Bronchial epithelial cell (primary cell): ENCODE results near the gene TENT5D. TPM values are rescaled to one million over a fixed set of nuclear protein-coding genes. Genes with fewer than 3 reads are reported as not detected.

ENCODE experiments used
- DNase-seq: peaks from one replicate; pipeline ENCODE4 v3.0.0-alpha.2; 2010; ENCODE audit warnings: low read depth
- FAIRE-seq: peaks from 2 replicates; lab custom pipeline; 2011; peaks lifted over from hg19 to GRCh38; lab: Jason Lieb, UNC
- H3K27me3 ChIP-seq: 2 replicates; pipeline ENCODE4 v1.5.1; 2011; ENCODE audit warnings: low read length; ENCODE audit not compliant: control insufficient read depth, insufficient read depth
- H3K36me3 ChIP-seq: 2 replicates; pipeline ENCODE4 v1.5.1; 2011; ENCODE audit warnings: low read length; ENCODE audit not compliant: control insufficient read depth, insufficient read depth
- H3K4me3 ChIP-seq: 2 replicates; pipeline ENCODE4 v1.5.1; 2011; ENCODE audit warnings: mild to moderate bottlenecking, low read depth, low read length, control low read depth
- total RNA-seq: library from RNA; depleted of rRNA; stranded (reverse); fragments of >200 nt; gene quantifications from 2 replicates; pipeline ENCODE4 v1.2.1, GENCODE V29; 2014
- TF ChIP-seq, protein P1 (sequence below): IDR thresholded peaks from 2 replicates; pipeline ENCODE4 v1.5.1; 2011; ENCODE audit warnings: mild to moderate bottlenecking, moderate library complexity, low read length, control low read depth, inconsistent platforms; ENCODE audit not compliant: insufficient read depth, severe bottlenecking

TENT5D gene
- total RNA-seq, 1 donor from 2014 or later: not detected

DNA sequence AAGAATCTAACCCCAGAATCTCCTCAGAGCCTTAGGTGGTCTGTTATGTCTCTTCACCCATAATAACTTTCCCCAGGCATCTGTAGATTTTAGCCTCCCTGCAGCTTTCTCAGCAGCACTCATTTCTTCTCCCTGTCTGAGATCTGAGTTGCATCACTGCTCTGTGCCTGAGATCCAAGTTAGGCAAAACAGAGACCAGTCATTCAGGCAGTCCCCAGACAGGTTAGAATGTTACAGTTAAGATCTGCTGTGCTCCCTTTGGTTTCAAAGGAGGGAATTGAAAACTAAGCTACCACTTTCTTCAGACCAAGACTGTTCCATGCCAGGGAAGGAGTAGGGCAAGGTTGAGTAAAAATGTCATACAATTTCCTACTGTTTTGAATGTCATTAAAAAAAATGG is 65.3 kb downstream of the TENT5D start:
- TF ChIP-seq, protein P1, sequence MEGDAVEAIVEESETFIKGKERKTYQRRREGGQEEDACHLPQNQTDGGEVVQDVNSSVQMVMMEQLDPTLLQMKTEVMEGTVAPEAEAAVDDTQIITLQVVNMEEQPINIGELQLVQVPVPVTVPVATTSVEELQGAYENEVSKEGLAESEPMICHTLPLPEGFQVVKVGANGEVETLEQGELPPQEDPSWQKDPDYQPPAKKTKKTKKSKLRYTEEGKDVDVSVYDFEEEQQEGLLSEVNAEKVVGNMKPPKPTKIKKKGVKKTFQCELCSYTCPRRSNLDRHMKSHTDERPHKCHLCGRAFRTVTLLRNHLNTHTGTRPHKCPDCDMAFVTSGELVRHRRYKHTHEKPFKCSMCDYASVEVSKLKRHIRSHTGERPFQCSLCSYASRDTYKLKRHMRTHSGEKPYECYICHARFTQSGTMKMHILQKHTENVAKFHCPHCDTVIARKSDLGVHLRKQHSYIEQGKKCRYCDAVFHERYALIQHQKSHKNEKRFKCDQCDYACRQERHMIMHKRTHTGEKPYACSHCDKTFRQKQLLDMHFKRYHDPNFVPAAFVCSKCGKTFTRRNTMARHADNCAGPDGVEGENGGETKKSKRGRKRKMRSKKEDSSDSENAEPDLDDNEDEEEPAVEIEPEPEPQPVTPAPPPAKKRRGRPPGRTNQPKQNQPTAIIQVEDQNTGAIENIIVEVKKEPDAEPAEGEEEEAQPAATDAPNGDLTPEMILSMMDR: no peak
- FAIRE-seq: no peak
- H3K27me3 ChIP-seq: no peaks in the 10 kb centered on the region

DNA sequence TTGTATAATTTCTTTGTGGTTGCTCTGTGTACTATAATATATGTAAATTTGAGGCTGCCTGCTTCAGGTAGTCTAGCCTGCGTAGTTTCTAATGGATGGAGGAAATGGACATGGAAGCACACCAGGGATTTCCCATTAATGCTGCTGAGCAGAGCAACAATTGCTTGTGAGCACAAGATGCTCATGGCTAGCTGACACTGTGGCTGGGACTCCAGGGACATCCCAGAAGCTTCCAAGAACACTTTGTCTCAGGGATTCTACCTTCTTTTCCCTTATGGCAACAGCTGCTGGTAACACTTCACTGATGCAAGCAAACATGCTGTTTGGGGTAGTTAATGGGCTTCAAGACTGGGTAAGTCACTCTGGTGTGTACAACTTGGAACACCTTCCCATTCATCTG is 66.1 kb downstream of the TENT5D start:
- no peaks in the 10 kb centered on the region for H3K27me3 ChIP-seq
- TF ChIP-seq, protein P1: no peak
- FAIRE-seq (no peak), DNase-seq (no peak)
- H3K36me3 ChIP-seq: no peaks in the 10 kb centered on the region
- H3K4me3 ChIP-seq: no peak overlapping the region

More for the DNA sequence above, 65.3 kb downstream of the TENT5D start:
- no peak for DNase-seq
- H3K4me3 ChIP-seq: no peak overlapping the region
- H3K36me3 ChIP-seq: no peaks in the 10 kb centered on the region

DNA sequence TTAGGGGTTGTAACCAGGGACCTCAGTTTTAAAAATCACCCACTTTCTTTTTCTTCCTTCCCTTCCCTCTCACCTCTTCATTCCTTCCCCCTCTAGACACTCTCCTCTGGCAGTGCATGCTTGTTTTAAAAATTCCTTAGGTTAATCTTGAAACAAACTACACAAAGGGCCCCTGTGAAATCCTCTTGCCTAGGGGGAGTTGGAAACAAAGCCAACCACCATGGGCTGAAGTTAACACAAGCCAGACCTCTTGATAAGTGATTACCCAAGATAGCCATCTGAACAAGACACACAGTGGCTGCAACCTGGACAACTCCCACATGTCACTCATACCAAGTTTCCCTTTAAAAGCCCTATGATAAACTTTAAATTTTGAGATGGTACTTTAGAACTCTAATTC is 68.9 kb downstream of the TENT5D start:
- no peak overlapping the region for H3K4me3 ChIP-seq
- FAIRE-seq (no peak), DNase-seq (no peak)
- TF ChIP-seq, protein P1: no peak
- H3K27me3 ChIP-seq: no peaks in the 10 kb centered on the region
- H3K36me3 ChIP-seq: no peaks in the 10 kb centered on the region
